Effector memory CD8-positive, alpha-beta T cell (primary cell): ENCODE results near the gene HP1BP3.
"Not testable (repeated sequence)": the region's sequence is repeated elsewhere in the genome, so short reads cannot be mapped to it uniquely, and the experiment has no call there.

Source experiments
- ATAC-seq: fragments of 150-1000 bp; cut with Tn5 transposase; replicated peaks from 2 replicates; pipeline ENCODE4 v1.10.0; 2021; ENCODE audit warnings: mild to moderate bottlenecking, moderate library complexity
- DNase-seq, 3 experiments: peaks; one replicate each; pipeline ENCODE4 v3.0.0; 2021
- H3K27ac Mint-ChIP-seq, 2 donors: one replicate each; pipeline ENCODE4 v1.8.0; 2022; ENCODE audit warnings: mild to moderate bottlenecking in 2 of 2, mixed read lengths in 2 of 2, moderate library complexity in 2 of 2
- H3K27me3 Mint-ChIP-seq, 2 donors: one replicate each; pipeline ENCODE4 v1.8.0; 2022; ENCODE audit warnings: mixed read lengths in 2 of 2
- H3K36me3 Mint-ChIP-seq: one replicate; pipeline ENCODE4 v1.8.0; 2022; ENCODE audit warnings: mild to moderate bottlenecking, moderate library complexity, mixed read lengths; ENCODE audit not compliant: insufficient read depth
- H3K4me1 Mint-ChIP-seq, 2 donors: one replicate each; pipeline ENCODE4 v1.8.0; 2022; ENCODE audit warnings: low read depth in 2 of 2, mixed read lengths in 2 of 2
- H3K4me3 Mint-ChIP-seq, 2 donors: one replicate each; pipeline ENCODE4 v1.8.0; 2022; ENCODE audit warnings: mild to moderate bottlenecking in 2 of 2, mixed read lengths in 2 of 2, moderate library complexity in 2 of 2
- H3K9me3 Mint-ChIP-seq, 2 donors: one replicate each; pipeline ENCODE4 v1.8.0; 2022; ENCODE audit warnings: mixed read lengths in 2 of 2

Gene HP1BP3

DNA sequence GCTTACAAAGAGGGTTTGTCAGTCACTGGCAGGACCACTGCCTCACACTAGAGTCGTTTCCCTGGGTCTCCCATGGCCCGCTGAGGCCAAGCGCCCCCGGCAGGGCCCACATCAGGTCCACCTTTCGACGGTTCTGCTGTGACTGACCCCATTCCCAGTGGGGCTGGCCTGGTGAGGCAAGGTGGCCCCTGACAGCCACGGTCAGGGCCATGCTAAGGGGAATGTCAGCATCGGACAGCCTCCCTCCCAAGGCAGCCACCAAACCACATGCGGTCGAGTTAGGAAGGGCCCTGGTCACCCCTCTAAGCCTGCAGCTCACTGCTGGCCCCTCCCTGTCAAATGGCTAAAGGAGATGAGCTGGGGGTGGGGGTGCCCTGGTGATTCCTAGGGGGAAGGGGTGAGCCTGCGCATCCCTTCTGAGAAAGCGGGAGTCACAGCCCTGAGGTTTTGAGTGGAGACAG lies 66.4 kb downstream of the HP1BP3 start:
- H3K36me3 Mint-ChIP-seq = peaks cover 8% of the 10 kb centered on the region
- DNase-seq (no peak), ATAC-seq (no peak)
- no peak overlapping the region for H3K4me3 Mint-ChIP-seq
- peaks cover 13 to 25% of the 10 kb centered on the region in 2 donors for H3K27me3 Mint-ChIP-seq
- no peaks in the 10 kb centered on the region for H3K9me3 Mint-ChIP-seq
- H3K4me1 Mint-ChIP-seq = peaks cover 9 to 13% of the 10 kb centered on the region in 2 donors
- H3K27ac Mint-ChIP-seq = no peak overlapping the region

DNA sequence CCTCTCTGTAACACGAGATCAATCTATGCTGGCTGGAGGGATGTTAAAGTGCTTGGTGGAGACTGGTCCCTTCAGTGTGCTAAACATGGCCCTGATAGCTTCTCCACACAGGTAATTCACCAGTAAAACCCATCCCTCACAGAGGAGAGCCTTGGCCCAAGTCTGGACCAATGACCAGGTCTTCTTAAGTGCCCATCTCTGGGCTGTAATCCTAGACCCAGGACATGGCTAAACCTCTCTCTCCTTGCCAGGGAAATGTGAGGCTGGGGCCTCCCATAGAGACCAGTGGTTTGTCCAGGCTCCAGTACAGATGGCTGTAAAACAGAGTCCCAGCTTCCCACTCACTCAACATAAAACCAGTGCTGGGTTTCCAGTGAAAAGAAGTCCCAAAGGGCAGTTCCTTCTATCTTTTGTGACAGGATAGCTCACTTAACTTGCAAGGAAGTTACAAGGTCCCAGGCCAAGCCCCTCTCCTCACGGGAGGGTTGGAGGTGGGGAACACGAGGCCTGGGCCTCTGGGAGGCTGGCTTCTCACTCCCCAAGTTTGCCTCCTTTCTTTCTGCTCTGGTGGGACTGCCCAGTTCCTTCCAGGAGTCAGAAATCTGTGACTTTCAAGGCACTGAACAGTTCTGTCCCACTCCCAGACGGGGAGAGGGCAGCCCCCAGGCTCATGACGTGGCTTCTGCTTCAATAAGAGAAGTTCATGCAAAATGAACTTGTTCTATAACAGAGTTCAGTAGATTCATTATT lies 67.1 kb downstream of the HP1BP3 start:
- peaks cover 9 to 13% of the 10 kb centered on the region in 2 donors for H3K4me1 Mint-ChIP-seq
- no peak for ATAC-seq
- H3K27ac Mint-ChIP-seq = no peak overlapping the region
- H3K36me3 Mint-ChIP-seq = peaks cover 8% of the 10 kb centered on the region
- peaks cover 19 to 31% of the 10 kb centered on the region in 2 donors for H3K27me3 Mint-ChIP-seq
- H3K9me3 Mint-ChIP-seq = no peaks in the 10 kb centered on the region
- no peak overlapping the region for H3K4me3 Mint-ChIP-seq
- no peak for DNase-seq

DNA sequence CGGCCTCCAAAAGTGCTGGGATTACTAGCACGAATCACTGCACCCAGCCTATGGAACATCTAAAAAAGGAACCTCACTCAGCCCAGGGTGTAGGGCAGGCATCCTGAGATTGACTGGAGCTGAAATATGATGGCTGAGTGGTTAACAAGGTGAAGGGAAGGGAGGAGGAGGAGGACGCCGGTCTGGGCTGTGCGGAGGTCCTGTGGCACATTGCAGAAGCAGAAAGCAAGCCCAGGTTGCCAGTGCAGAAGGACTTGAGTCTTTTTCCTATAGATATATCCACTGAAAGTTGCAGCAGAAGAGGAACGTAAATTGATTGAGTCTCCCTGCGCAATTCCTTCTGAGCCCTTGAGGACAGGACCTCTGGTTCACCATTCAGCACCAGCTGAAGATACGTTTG lies 67.8 kb downstream of the HP1BP3 start:
- peaks cover 9 to 13% of the 10 kb centered on the region in 2 donors for H3K4me1 Mint-ChIP-seq
- H3K27ac Mint-ChIP-seq = no peak overlapping the region
- peaks cover 8% of the 10 kb centered on the region for H3K36me3 Mint-ChIP-seq
- peak overlapping the region in 1 of 2 donors; percentile 68 for H3K4me3 Mint-ChIP-seq
- peaks cover 20 to 35% of the 10 kb centered on the region in 2 donors for H3K27me3 Mint-ChIP-seq
- no peak for ATAC-seq
- no peaks in the 10 kb centered on the region for H3K9me3 Mint-ChIP-seq
- DNase-seq = no peak

DNA sequence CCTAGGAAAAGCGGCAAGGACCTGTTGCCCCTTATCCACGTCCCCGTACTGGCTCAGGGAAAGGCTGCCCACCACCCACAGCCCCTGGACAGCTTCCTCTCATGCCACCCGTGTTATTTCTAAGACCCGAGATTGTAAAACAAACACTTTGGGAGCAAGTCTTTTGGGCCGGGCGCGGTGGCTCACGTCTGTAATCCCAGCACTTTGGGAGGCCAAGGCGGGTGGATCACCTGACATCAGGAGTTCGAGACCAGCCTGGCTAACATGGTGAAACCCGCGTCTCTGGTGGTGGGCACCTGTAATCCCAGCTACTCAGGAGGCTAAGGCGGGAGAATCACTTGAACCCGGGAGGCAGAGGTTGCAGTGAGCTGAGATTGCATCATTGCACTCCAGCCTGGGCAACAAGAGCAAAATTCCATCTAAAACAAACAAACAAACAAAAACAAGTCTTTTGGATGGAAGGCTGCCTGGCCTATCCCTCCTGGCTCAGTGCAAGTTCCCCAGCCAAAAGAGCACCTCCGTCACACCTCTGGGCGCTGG lies 68.7 kb downstream of the HP1BP3 start:
- H3K27me3 Mint-ChIP-seq = peaks cover 20 to 35% of the 10 kb centered on the region in 2 donors
- H3K4me3 Mint-ChIP-seq = peak overlapping the region; percentile 68 to 76
- H3K9me3 Mint-ChIP-seq = not testable (repeated sequence)

DNA sequence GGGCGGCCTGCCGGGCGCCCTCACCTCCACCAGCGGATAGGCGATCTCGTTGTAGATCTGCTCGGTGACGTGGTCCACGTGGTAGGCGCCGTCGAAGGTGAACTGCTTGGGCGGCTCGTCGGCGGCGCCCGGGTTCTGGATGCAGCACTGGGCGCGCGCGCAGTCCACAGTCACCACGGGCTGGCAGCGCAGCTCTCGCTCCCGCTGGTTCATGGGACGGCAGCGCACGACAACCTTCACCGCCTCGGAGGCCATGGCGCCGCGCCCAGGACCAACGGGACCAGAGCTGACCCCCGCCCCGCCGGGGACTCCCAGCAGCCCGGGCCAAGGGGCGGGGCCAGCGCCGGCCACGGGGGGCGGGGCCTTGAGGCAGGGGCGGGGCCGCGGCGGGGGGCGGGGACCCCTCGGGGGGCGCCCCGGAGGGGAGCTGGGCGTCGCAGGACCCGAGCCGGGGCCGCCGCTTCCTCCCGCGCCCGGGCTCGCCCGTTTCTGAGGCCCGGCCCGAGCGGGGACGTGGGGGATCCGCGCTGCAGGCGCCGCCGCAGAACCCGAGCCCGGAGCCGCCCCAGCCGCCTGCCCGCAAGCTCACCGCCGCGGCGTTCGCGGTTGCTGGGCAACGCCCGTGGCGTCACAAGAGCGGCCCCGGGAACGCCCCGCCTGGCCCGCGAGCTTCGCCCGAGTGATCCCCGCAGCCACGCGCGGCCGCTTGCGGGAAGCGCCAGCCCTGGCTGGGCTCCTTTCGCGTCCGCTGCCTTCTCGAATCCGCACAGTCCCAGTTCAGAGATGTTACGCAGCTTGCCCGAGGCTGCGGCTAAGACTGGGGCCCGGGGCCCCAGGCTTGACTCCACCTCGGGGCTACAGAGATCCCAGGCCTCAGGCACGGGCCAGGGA lies 69.4 kb downstream of the HP1BP3 start, which contains the start of gene KIF17:
Gene KIF17, minus strand, starts transcription at position 556 of the 891 bp plus-strand sequence. Its CDS starts 301 bp downstream, at position 255.
- Mint-ChIP-seq H3K27ac (peak within 1 kb of the TSS; percentile 55 to 60), H3K27me3 (peaks cover 20 to 35% of the 10 kb centered on the region in 2 donors), H3K9me3 (no peaks in the 10 kb centered on the region), H3K4me3 (peak within 1 kb of the TSS; percentile 73 to 76), H3K4me1 (peaks cover 9 to 13% of the 10 kb centered on the region in 2 donors), H3K36me3 (peaks cover 8% of the 10 kb centered on the region)
- ATAC-seq (peak; percentile 80), DNase-seq (peak; percentile 49 to 62 (median 58))

More for the DNA sequence above, 68.7 kb downstream of the HP1BP3 start:
- Mint-ChIP-seq H3K4me1 (peaks cover 9 to 13% of the 10 kb centered on the region in 2 donors), H3K27ac (peak overlapping the region; percentile 55 to 60)
- not testable (repeated sequence) for H3K36me3 Mint-ChIP-seq, ATAC-seq, DNase-seq

DNA sequence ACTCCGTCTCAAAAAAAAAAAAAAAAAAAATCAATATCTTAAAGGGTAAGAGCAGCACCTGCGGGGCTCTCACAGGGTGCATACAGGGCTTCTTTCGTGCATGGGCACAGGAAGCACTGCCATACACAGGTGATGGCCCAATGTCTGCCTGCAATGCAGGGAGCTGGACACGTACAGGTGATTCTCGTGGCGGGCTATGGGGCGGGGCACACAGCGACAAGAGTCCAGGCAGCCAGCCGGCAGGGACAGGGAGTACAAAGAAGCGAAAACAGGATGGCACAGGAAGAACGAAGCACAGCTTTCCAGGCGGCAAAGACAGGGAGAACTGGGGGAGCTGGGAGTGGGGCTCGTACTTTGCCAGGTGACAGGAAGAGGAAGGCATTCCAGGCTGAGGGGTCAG lies 70.9 kb downstream of the HP1BP3 start:
- H3K36me3 Mint-ChIP-seq = peaks cover 8% of the 10 kb centered on the region
- no peak overlapping the region for H3K27ac Mint-ChIP-seq
- peaks cover 9 to 13% of the 10 kb centered on the region in 2 donors for H3K4me1 Mint-ChIP-seq
- no peaks in the 10 kb centered on the region for H3K9me3 Mint-ChIP-seq
- no peak for ATAC-seq
- peak overlapping the region; percentile 70 to 73 for H3K4me3 Mint-ChIP-seq
- H3K27me3 Mint-ChIP-seq = peaks cover 20 to 35% of the 10 kb centered on the region in 2 donors
- no peak for DNase-seq

DNA sequence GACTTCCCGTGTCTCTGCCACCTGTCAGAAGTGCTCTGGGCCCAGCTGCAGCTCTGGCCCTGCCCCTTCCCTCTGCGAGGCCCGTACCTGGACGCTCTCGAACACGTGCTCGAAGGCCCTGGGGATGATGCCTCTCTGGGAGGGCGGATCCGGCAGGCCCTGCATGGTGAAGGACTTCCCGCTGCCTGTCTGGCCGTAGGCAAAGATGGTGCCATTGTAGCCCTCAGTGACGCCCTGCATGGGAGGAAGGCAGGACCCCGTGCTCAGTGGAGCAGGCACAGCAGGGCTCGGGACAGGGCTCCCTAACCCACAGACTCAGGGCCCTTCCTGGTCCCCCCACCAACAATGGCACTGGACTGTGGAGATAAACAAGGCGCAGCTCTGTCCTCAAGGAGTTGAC lies 71.7 kb downstream of the HP1BP3 start:
- H3K27ac Mint-ChIP-seq = no peak overlapping the region
- no peak overlapping the region for H3K4me3 Mint-ChIP-seq
- peaks cover 8% of the 10 kb centered on the region for H3K36me3 Mint-ChIP-seq
- H3K4me1 Mint-ChIP-seq = peaks cover 9 to 14% of the 10 kb centered on the region in 2 donors
- H3K27me3 Mint-ChIP-seq = peaks cover 20 to 42% of the 10 kb centered on the region in 2 donors
- no peaks in the 10 kb centered on the region for H3K9me3 Mint-ChIP-seq
- no peak for ATAC-seq
- no peak for DNase-seq

DNA sequence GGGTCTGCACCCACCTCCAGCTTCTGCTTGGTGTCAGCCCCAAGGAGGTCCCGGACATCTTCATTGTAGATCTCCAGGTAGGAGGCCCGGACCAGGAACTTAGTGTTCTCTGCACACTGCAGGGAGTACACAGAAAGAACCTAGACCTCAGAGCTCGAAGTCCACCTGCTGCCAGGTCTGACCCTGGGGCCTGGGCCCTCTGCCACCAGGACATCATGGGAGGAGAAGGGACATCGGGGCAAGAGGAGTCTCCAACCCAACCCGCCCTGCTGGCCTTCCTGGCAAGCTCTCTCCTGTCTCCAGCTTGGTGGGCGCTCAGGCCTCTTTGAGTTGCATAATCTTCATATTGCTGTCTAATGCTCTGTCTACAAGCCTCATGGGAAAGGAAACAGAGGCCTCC lies 73.7 kb downstream of the HP1BP3 start:
- Mint-ChIP-seq H3K4me1 (peaks cover 9% of the 10 kb centered on the region in 2 donors), H3K27ac (no peak overlapping the region), H3K9me3 (no peaks in the 10 kb centered on the region), H3K36me3 (peaks cover 8% of the 10 kb centered on the region), H3K27me3 (peaks cover 20 to 51% of the 10 kb centered on the region in 2 donors), H3K4me3 (no peak overlapping the region)
- ATAC-seq = no peak
- no peak for DNase-seq

DNA sequence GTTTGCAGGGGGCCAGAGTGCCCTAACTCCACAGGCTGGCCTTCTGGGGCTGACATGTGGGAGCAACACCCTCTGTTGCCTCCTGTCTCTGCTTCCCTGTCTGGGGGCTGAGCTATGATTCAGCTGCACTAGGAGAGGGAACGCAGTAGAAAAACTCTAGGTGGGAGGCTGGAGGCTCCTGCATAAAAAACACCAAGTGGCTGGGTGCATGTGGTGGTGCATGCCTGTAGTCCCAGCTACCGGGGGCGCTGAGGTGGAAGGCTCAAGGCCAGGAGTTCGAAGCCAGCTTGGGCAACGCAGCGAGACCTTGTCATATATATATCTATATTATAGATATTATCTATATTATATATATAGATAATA lies 74.9 kb downstream of the HP1BP3 start:
- peaks cover 20 to 52% of the 10 kb centered on the region in 2 donors for H3K27me3 Mint-ChIP-seq
- ATAC-seq = no peak
- H3K36me3 Mint-ChIP-seq = peaks cover 6% of the 10 kb centered on the region
- no peaks in the 10 kb centered on the region for H3K9me3 Mint-ChIP-seq
- peaks cover 6 to 9% of the 10 kb centered on the region in 2 donors for H3K4me1 Mint-ChIP-seq
- DNase-seq = no peak
- H3K27ac Mint-ChIP-seq = no peak overlapping the region
- no peak overlapping the region for H3K4me3 Mint-ChIP-seq

DNA sequence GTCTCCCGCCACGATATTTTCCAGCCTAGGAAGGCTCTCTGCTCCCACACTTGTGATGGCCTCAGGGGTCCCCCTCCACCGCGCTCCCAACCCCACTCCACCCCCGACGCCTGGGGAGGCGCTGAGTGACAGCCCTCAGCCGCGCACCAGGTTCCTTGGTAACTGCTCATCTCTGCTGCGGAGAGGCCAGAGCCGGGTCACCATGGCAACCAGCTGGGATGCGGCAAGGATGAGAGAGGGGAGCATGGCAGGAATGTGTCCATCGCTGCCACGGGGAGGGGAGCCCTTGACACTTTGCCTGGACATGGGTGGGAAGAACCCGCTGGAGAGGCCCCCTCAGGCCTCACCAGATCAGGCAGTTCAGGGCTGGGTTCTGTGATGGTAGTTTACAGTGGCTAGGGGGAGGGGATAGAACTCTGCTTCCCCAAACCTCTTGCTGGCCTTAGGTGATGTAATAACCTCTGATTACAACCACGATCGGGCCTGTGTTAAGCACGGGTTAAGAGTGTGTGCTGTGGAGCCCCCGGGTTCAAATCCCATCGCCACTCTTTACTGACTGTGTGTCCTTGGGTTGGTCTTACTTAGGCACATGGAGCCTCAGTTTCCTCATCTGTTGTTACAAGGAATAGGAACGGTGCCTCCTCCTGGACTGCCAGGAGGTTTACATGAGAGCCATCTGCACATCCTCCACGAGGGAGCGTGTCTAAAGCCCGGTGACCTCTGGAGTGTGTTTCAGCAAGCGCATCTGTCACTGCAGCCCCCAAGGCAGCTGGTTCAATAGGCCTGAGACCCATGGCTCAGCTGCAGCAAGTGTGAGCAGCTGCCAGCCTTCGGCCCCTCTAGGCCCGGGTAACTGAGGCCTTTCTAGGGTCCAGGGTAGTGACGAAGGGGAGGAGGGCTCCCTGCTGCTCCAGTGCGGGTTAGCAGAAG lies 75.6 kb downstream of the HP1BP3 start:
- peaks cover 4 to 6% of the 10 kb centered on the region in 2 donors for H3K4me1 Mint-ChIP-seq
- no peak for DNase-seq
- no peaks in the 10 kb centered on the region for H3K9me3 Mint-ChIP-seq
- ATAC-seq = no peak
- H3K4me3 Mint-ChIP-seq = no peak overlapping the region
- no peak overlapping the region for H3K27ac Mint-ChIP-seq
- H3K27me3 Mint-ChIP-seq = peaks cover 17 to 48% of the 10 kb centered on the region in 2 donors
- peaks cover 6% of the 10 kb centered on the region for H3K36me3 Mint-ChIP-seq

DNA sequence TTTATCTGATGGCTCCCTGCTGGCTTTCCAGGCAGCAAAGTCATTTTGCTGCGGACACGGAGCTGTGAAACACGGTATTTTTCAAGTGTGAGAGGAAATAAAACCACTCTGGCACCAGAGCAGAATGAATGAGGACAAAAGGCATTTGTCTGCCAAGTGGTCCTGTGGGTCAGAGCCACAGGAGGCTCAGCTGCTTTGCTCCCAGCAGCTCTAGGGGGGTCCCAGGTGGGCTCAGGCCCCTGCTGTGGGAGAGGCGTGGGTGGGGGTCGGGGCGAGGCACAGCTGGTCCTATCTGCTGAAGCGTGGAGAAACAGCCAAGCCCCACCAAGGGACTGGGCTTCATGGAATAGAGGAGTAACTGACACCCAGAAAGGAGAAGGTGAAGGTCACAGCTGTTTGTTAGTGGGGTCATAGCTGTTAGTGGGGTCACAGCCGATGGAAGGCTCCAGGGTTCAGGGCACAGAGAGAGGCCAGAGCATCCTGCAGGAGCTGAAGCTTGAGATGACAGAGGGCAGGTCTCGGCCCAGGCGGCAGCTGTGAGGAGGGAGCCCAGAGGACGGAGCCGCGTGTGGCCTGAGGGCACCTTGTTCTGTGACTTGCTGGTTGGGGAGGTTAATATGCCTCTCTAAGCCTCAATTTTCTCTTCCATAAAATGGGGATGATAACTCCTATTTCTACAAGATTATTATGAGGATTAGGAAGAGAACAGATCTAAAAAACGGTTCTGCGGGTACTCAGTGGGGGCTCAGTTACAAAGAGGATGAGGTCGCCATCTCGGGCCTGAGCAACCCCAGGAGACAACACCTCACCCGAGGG lies 76.4 kb downstream of the HP1BP3 start:
- no peak for DNase-seq
- Mint-ChIP-seq H3K36me3 (peaks cover 3% of the 10 kb centered on the region), H3K27ac (no peak overlapping the region), H3K9me3 (no peaks in the 10 kb centered on the region), H3K27me3 (peaks cover 8 to 39% of the 10 kb centered on the region in 2 donors), H3K4me1 (peaks cover 0 to 2% of the 10 kb centered on the region in 2 donors), H3K4me3 (no peak overlapping the region)
- no peak for ATAC-seq

DNA sequence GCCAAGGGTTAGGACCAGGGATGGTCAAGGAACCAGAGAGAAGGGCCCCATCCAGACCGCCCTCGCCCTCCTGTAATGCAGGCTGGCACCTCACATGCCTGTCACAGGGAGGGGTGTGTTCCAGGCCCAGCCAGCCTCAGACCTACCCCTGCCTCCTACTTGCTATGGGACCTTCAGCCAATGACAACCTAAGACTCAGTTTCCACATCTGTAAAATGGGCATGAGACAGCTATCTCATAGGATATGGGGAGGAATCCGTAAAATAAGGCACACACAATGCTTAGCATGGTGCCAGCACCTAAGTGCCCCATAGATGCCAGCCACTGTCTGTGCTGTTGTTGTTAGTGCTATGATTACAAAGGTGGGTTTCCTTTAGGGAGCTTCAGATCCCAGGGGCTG lies 77.2 kb downstream of the HP1BP3 start:
- peaks cover 0 to 31% of the 10 kb centered on the region in 2 donors for H3K27me3 Mint-ChIP-seq

More for the DNA sequence above, 77.2 kb downstream of the HP1BP3 start:
- DNase-seq (no peak), ATAC-seq (no peak)
- Mint-ChIP-seq H3K4me3 (no peak overlapping the region), H3K27ac (no peak overlapping the region), H3K36me3 (peaks cover 3% of the 10 kb centered on the region), H3K9me3 (no peaks in the 10 kb centered on the region), H3K4me1 (peaks cover 0 to 2% of the 10 kb centered on the region in 2 donors)
